Heart left ventricle (tissue), 13 donors: ENCODE data around the gene SEMA5B.

Experiments used
- CTCF ChIP-seq, 12 donors: fragments of 200-600 bp; sonication (generic) in 4 of 12; IDR thresholded peaks; one replicate each; pipeline versions ENCODE4 v1.5.0 to v1.8.0; 2018 to 2022; ENCODE audit warnings: antibody characterized with exemption in 12 of 12, mild to moderate bottlenecking in 5 of 12
- POLR2A ChIP-seq, 2 donors: fragments of 450-650 bp; IDR thresholded peaks; one replicate each; pipeline ENCODE4 v1.6.1; 2017; ENCODE audit warnings: antibody characterized with exemption in 2 of 2, mild to moderate bottlenecking in 2 of 2, moderate library complexity in 2 of 2
- donor health status: ischemic (EF 13 %, LVEDD 7.1; RV severe dilation, severe dysfunction).
- donor health status: DM: no; HTN: yes; CAD: no.
- donor health status: DM: no; HTN: no; CAD: no.
- donor health status: ischemic (EF 25% LVEDD 6.9; RV normal size, moderate dysfunction).
- donor health status: ischemic (EF 25% LVEDD 5.7; RV mildly dilated, moderate dysfunction).
- donor health status: ischemic (EF 35%, LVEDD 5.7; RV mildly dilated, moderate dysfunction).
- donor health status: nonischemic (EF 11% LVEDD 7.7; RV severe dilation, severe dysfunction).
- donor health status: DM: yes; HTN: yes; CAD: no.
- donor health status: PGD.
- donor health status: ischemic (EF 29% LVEDD 5.4; RV normal size, mild dysfunction).
- donor health status: nonischemic (EF 23%, LVEDD 6.1; RV moderate dilation, normal function).

DNA sequence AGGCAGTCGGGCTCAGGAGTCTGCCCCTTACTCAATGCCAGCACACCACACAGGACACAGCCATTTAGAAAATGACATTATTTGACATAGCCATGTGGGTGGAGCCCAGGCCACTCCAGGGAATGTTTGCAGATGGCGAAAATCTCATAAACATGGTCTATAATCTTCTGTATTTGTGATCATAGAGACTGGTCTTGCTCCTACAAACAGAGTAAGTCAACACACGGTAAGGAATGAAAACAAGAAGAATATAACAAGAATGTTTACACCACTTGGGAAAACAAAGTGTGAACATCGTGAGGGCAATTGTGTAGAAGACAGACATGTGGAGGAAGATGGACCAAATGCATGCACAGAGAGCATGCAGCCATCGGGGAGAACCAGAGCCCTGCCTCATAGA lies 68.2 kb downstream of the SEMA5B start:
- TF ChIP-seq CTCF (IDR thresholded peaks at IDR 0.05) (no peak), POLR2A (IDR thresholded peaks at IDR 0.05) (no peak)
